Measurements from ENCODE around the gene BAIAP2. TPM values are rescaled to one million over a fixed set of nuclear protein-coding genes. Genes with fewer than 3 reads are reported as not detected.
"Not testable (repeated sequence)": the region's sequence is repeated elsewhere in the genome, so short reads cannot be mapped to it uniquely, and the experiment has no call there.

The BAIAP2 gene
- polyA plus RNA-seq, 4 donors = 37.8 to 51.1 (median 44.0) TPM

DNA sequence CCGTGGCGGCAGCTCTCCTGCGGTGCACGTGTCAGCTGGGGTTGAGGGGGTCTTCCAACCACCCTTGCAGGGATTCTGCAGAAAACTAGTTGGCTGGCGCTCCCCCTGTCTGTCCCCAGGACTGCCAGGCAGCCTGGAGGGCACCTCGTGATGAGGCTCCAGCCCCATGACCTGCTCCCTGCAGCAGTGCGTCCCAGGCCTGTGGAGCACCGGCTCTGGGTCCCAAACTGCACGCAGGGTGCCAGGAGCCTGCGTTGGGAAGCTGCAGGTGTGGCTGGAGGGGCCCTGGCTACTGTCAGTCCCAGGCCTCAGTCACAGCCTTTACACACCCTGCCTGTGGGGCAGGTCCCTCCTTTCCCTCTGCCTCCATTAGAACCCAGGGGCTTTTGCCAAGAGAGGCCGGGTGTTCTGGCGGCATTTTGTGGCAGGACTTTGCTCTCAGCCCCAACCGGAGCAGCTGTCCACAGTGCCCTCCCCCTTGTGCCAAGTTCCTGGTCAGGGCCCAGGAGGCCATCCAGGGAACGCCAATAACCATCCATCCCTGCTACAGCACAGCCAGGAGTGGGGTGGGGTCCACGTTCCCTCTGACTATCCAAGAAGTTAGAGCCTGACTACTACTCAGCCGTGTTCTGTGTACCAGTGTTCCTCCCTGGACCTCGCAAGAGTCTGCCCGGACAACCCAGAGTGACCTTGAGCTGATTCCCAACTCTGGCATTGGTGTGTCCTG lies 34.2 kb upstream of the BAIAP2 start:
- DNase-seq (ENCODE audit: low read depth in 4 of 4, low spot score in 3 of 4) = no peak

DNA sequence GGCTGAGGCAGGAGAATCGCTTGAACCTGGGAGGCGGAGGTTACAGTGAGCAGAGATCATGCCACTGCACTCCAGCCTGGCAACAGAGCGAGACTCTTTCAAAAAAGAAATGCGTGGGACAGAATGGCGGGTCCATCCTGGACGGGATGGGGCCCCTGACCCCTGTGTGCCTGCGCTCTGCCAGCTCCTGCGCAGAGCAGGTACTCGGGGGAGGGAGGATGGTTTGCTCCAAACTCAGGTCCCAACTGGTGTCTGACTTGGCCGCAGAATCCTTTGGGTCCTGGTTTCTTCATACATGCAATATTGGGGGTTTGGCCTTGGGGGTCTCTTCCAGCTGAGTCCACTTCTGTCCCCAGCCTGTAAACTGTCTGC lies 33.0 kb upstream of the BAIAP2 start:
- DNase-seq (ENCODE audit: low read depth in 4 of 4, low spot score in 3 of 4) = no peak

DNA sequence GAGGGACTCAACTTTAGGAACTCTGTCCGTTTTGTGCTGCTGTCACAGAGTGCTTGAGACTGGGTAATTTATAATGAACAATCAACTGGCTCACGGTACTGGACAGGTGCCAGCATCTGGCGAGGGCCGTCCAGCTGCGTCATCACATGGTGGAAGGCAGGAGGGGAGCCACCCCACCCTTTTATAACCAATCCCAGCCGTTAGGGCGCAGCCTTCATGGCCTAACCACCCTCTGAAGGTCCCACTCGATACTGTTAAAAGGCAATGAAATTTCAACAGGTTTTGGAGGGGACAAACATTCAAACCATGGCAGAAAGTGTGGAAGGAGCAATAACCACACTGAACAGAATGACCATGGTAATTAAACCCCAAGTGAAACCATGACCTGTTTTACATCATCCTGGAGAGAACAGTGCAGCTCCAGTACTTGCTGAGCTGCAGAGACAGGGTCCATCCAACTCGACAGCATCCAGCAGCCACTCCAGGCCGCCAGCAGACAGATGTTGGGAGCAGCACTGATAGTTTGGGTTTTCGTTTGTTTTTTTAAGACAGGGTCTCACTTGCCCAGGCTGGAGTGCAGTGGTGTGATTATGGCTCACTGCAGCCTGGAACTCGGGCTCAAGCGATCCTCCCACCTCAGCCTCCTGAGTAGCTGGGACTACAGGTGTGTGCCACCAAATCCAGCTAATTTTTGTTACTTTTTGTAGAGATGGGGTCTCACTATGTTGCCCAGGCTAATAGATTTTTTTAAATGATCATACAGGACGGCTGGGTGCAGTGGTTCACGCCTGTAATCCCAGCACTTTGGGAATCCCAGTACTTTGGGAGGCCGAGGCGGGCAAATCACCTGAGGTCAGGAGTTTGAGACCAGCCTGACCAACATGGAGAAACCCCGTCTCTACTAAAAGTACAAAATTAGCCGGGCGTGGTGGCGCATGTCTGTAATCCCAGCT lies 32.3 kb upstream of the BAIAP2 start:
- DNase-seq (ENCODE audit: low read depth in 4 of 4, low spot score in 3 of 4) = no peak

DNA sequence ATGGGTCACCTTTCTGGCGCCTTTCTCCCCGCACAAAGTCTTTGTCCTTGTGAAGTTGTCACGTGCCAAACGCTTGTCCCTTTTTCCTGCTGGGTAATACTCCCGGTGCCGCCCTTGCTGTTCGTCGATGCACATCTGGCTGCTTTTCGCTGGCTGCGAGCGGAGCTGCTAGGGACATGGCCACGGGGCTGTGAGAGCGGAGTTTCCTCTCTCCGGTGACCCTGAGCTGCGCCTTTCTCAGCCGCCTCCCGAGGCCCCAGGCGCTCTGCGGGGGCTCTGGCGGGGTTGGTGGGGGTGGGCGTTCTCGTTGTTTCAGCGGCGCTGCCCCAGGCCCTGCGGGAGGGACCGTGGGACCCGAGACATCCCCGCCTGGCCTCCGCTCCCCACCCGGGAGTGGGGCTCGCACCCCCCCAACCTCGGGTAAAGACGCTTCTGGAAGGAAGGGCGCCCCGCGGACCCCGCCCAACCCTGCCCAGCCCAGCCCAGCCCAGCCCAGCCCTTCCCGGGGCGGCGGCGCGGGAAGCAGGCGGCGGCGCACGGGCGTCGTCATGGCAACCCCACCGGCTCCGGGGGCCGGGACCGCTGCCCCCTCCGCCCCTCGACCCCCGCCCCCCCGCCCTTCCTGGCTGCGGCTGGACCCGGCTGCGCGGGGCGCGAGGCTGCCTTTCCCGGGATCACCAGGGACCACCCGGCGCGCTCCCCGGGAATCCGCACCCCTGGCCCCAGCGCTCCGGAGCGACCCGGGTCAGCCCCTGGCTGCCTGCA lies 31.1 kb upstream of the BAIAP2 start:
- DNase-seq (ENCODE audit: low read depth in 4 of 4, low spot score in 3 of 4) = no peak

DNA sequence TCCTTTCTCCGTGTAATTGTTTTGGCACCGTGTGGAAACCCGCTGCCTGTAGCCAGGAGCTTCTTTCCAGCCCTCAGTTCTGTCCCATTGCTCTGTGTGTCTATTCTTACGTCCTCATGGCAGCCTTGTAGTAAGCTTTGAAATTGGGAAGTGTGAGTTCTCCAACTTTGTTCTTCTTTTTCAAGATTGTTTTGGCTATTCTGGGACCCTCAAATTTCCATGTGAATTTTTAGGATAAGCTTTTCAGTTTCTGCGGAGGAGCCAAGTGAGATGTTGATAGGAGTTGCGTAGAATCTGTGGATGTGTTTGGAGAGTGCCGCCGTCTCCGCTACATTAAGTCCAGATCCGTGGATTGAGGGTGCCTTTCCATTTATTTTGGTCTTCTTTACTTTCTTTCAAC lies 28.1 kb upstream of the BAIAP2 start:
- no peak for DNase-seq (ENCODE audit: low read depth in 4 of 4, low spot score in 3 of 4)

DNA sequence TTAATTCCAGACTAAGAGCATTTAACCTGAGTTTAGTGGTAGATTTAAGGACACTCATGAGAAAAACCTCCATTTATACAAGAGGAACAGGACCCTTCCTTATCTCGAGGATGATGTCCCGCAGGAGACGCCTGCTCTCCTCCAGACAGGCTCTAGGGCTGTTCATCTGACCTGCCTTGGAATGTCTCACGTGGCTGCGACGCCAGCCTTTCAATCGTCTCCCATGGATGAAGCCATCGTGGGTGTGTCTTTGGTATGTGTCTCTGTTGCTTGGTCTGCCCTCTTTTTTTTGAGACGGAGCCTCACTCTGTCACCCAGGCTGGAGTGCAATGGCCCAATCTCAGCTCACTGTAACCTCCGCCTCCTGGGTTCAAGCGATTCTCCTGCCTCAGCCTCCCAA lies 26.8 kb upstream of the BAIAP2 start:
- DNase-seq (ENCODE audit: low read depth in 4 of 4, low spot score in 3 of 4) = no peak

DNA sequence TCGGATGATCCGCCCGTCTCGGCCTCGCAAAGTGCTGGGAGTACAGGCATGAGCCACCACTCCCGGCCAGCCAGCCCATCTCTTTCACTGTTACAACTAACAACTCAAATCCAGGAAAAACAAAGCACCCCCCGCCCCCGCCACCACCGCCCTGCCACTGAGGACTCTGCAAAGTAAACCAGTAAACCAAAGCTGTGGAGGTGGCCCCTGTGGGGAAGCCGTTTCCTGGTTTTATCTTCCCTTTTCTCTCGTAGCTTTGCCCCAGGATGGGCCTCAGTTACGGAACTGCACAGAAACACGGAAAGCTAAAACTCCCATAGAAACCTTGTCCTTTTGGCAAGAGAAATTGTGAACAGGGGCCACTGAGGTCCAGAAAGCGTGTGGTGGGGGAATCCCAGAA lies 25.8 kb upstream of the BAIAP2 start:
- DNase-seq (ENCODE audit: low read depth in 4 of 4, low spot score in 3 of 4) = no peak

DNA sequence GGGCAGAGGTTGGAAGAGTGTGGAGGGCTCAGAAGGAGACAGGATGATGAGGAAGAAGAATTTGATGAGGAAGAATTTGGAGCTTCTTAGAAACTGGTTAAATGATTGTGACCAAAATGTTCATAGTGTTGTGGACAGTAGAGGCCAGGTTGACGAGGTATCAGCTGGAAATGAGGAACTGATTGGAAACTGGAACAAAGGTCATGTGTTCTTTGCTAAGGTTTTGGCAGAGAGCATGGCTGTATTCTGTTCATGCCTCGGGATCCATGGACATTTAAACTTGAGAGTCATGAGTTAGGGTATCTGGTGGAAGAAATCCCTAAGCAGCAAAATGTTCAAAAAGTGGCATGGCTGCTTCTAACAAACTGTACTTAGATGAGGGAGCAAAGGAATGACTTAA lies 24.0 kb upstream of the BAIAP2 start:
- no peak for DNase-seq (ENCODE audit: low read depth in 4 of 4, low spot score in 3 of 4)

DNA sequence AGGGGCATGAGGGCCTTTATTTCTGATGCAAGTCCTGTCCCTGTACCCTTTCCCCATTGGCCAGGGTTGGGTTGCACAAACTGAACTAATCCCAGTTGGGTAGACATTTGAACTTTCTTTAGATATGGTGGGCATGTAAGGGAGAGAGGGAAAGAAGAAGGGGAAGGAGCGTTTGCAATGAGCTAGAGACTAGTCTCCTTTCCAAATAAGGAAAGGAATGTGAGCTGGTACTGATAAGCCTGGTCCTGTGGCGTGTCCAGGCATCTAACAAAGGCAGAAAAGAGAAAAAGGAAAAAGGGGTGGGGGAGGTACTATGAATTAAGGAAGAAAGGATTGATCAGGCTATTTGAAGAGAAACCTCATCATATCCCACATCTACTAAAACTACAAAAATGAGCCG lies 23.0 kb upstream of the BAIAP2 start:
- DNase-seq (ENCODE audit: low read depth in 4 of 4, low spot score in 3 of 4) = no peak

DNA sequence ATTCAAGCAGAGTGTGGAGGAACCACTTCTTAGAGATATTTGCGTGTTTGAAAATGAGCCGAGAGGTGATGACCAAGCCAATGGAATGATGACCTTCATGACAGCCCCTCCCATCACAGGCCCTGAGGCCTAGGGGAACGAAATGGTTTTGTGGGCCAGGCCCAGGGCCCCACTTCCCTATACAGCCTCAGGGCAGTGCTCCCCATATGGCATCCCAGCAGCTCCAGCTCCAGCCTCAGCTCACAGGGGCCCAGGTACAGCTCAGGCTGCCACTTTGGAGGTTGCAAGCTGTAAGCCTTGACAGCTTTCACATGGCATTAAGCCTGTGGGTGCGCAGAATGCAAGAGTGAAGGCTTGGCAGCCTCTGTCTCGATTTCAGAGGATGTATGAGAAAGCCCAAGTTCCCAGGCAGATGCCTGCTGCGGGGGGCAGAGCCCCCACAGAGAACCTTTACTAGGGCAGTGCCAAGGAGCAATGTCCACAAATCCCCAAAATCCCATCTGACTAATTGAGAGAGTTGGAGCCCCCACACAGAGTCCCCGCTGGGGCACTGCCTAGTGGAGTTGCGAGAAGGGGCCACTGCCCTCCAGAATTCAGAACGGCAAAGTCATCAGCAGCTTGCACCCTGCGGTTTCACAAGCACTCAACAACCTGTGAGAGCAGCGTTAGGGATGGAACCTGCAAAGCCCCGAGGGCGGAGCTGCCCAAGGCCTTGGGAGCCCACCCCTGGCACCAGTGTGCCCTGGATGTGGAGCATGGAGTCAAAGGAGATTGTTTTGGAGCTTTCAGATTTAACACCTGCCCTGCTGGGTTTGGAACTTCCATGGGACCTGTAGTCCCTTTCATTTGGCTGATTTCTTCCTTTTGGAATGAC lies 22.1 kb upstream of the BAIAP2 start:
- DNase-seq (ENCODE audit: low read depth in 4 of 4, low spot score in 3 of 4) = no peak

DNA sequence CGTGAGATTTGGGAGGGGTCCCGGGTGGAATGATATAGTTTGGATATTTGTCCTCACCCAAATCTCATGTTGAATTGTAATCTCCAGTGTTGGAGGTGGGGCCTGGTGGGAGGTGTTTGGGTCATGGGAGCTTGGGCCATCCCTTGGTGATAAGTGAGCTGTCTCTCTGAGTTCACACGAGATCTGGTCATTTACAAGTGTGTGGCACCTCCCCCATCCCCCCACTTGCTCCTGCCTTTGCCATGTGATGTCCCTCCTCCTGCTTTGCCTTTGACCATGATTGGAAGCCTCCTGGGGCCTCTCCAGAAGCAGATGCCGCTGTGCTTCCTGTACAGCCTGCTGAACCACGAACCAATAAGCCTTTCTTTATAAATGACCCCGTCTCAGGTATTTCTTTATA lies 21.3 kb upstream of the BAIAP2 start:
- DNase-seq (ENCODE audit: low read depth in 4 of 4, low spot score in 3 of 4) = no peak

DNA sequence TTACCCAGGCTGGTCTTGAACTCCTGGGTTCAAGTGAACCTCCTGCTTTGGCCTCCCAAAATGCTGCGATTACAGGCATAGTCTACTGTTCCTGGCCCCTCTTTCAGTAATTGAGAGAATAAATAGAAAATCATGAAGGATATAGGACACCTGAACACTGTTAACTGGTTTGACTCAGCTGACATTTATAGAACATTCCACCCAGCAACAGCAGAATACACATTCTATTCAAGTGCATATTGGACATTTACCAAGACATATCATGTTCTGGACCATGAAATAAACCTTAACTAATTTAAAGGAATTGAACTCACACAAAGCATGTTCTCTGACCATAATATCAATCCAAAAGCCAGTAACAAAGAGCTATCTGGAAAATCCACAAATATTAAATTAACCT lies 19.8 kb upstream of the BAIAP2 start:
- no peak for DNase-seq (ENCODE audit: low read depth in 4 of 4, low spot score in 3 of 4)

DNA sequence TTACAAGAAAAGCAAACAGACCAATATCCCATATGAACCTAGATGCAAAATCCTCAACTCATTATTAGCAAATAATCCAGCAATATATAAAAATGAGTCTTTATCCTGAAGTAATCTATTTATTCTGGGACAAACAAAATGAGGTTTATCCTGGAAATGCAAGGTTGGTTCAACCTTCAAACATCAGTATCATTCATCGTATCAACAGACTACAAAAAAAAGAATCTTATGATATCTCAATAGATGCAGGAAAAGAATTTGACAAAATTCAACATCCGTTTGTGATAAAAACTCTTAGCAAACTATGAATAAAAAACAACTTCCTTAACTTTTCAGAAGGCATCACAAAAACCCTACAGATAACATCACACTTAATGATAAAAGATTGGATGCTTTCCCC lies 18.4 kb upstream of the BAIAP2 start:
- DNase-seq (ENCODE audit: low read depth in 4 of 4, low spot score in 3 of 4) = no peak

DNA sequence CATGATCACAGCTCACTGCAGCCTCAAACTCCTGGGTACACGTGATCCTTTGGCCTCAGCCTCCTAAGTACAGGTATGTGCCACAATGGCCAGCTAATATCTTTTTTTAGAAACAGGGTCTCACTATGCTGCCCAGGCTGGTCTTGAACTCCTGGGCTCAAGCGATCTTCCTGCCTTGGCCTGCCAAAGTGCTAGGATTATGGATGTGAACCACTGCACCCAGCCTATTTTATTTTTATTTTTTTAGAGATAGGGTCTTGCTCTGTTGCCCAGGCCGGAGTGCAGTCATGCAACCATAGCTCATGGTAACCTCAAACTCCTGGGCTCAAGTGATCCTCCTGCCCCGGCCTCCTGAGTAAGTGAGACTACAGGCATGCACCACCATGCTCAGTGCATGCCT lies 17.6 kb upstream of the BAIAP2 start:
- not testable (repeated sequence) for DNase-seq (ENCODE audit: low read depth in 4 of 4, low spot score in 3 of 4)

DNA sequence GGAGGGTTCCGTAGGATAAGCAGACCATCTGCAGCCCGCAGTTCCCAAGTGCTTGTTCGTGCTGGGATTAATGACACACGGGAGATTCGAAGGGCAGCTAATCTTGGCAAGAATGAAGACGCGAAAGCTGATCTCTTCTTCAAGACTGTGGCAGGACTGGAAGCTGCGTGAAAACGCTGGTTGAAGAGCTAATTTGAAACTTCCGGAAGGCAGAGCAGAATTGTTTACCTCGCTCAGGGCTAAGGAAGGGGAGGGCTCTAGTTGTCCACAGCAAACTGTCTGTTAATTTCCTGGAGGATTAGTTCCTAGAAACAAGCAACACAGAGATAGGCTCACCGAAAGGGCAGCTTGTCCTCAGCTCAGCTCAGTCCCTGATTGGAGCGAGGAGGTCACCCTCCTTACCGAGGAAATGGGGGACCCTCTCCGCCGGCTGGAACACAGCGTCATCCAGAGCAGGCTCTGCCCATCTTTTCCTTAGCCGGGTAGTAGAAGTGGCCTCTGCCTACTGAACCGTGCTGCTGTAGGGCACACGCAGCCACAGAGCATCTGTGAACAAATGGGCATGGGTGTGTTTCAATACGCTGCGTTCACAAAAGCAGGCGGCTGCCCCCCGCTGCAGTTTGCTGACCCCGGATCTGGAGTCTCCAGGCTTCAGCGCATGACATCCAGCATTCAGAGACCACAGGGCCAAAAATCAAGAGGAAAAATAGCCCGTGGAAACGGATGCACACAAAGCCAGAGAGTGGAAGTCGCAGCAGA lies 16.7 kb upstream of the BAIAP2 start:
- DNase-seq (ENCODE audit: low read depth in 4 of 4, low spot score in 3 of 4) = no peak

DNA sequence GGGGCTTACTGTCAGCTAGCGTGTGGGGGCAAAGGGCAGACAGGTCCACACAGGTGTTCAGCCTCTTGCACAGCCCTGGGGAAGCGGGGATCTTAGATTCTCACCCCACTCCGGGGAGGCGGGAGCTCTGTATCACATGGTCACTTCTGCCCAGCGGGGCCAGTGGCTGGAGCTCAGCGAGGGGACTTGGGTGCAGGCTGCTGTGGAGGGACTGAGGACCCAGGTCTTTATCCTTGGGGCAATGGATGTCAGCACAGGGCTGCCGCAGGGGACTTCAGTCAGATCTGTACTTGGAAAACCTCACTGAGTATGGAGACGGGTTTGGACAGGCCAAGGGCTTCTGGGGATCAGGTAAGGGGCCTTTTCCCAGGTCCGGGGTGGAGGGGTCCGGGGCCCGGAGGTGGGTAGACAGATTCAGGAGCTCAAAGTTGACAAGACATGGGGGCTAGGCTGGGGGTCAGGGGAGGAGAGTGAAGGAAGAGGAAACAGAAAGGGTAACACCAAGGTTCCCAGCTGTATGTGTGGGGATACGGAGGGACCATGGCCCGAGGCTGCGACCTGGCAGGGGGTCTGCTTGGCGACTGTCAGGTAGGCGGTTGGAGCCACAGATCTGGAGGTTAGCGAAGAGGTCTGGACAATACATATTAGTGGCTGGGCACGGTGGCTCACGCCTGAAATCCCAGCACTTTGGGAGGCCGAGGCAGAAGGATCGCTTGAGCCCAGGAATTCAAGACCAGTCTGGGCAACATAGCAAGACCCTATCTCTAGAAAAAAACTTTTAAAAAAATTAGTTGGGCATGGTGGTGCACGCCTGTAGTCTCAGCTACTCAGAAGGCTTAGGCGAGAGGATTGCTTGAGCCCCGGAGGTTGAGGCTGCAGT lies 15.1 kb upstream of the BAIAP2 start:
- no peak for DNase-seq (ENCODE audit: low read depth in 4 of 4, low spot score in 3 of 4)

DNA sequence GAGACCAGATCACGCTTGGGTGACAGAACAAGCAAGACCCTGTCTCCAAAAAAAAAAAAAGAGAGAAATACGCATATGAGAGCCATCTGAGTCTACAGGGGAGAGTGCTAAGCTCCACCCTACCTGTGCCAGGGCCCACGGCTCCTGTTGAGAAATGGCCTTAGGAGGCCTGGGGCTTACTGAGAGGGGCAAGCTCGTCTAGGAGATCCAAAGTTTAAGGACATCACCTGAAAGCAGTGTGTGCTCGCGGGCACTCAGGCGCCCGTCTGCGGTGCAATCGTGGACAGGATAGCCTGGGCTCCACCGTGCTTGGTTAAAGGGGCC lies 14.5 kb upstream of the BAIAP2 start:
- DNase-seq (ENCODE audit: low read depth in 4 of 4, low spot score in 3 of 4) = no peak

DNA sequence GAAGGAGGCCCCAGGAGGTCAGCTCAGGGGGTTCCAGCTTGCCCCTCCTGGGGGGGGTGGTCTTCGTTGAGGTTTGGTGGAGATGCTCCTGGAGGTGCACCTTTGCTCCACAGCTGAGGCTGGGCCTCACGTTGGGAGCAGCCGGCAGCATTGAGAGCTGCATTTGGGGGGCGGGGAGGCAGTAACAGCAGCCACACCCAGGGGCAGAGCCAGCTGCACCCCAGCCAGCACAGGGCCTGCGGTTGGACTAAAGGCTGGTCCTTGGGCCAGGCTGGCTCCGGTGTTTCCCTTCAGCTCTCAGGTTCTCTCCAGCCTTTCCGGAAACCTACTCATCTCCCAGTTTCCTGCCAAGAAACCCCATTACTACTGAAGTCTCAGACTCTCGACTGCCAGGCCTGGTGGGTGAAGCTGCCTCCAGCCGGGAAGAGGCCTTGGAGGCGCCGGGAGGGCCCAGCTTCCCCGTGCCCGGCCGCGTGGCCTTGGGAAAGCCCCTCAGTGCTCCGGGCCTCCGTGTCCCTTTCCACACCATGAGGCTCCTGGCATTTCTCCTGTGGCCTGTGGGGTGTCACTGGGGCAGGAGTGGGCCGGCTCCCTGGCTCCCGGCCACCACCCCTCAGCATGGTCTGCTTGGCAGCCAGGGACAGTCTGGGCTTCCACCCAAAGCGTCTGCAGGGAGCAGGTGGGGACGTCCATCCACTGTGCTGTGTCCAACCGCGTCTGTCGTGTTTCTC lies 14.0 kb upstream of the BAIAP2 start:
- DNase-seq (ENCODE audit: low read depth in 4 of 4, low spot score in 3 of 4) = no peak

Data from right renal pelvis (tissue), 4 donors.